DMS53 treated with DMSO at 0.1 percent for 48 hours (cell line): ENCODE measurements around the gene ZBTB46.
A peak's percentile ranks its signal among the peaks of the same experiment; 100 is the strongest.

Experiments
- DNase-seq: peaks from one replicate; lab custom pipeline; 2025; ENCODE audit not compliant: unreplicated experiment; lab: John Stamatoyannopoulos, UW

ZBTB46 gene

DNA sequence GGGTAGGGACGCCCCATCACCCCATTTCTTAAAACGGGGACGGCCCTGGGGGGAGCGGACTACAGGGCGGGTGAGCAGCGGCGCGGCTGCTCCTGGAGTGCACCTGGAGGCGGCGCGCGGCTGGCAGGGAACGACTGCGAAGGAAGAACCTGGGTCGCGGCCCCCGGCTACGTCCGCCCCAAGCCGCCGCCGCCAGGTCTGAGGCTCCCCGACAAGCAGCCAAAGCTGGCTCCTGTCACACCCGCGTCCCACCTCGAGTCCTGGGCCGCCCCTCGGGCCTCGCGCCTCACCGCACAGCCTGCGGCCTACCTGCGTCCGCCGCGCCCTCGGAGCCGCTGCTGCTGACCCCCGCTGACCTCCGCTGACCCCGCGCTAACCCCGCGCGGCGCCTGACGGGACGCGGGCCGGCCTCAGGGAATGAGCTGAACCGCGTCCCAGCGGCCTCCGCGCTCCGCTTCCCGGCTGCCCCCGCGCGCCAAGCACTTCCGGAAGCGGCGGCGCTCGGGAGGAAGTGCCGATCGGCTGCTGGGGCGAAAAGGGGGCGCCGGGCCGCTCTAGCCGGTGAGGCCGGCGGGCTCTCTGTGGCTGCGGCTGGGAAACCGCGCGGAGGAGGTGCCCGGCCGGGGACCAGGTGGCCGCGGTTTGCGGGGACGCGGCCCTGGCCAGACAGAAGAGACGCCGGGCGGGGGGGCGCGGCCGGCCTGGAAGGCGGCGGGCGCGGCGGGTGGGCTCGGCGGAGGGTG lies 123.3 kb downstream of the ZBTB46 start, which contains the start of the genes ARFRP1 and ZGPAT:
Gene ARFRP1 (minus strand): TSS at position 419 of the 743 bp plus-strand sequence. CDS start 885 bp downstream, outside the sequence.
Gene ZGPAT (plus strand): TSS at position 482 of the 743 bp plus-strand sequence. CDS start 542 bp downstream, outside the sequence.
- DNase-seq = peak; percentile 72

DNA sequence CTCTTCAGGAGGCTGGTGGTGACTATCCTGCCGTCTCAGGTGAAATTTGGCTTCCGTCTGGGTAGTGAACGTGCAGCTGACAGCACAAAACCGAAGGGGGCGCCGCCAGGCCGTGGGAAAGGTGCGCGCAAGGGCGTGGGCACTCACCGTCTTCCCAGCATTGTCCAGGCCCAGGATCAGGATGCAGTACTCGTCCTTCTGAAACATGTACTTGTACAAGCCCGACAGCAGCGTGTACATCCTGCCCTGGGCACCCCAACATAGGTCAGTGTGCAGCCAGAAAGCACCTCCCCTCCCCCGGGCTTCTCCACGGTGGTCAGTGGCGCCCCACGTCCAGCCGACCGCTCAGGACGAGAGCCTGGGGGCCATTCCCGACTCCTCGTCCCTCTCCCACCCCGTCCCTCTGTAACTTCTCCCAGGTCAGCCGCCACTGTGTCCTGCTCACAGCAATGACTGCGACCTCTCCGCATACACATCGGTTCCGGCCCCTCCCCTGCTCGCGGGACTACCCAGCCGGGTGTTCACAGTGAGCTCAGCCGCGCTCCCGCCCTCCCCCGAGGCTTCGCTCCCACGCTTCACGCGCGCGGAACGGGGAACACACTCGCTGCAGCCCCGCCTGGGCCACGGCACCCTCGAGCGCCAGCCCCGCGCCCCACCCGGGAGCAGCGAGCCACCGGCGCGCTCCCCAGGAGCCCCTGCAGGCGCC lies 124.1 kb downstream of the ZBTB46 start:
- no peak for DNase-seq

DNA sequence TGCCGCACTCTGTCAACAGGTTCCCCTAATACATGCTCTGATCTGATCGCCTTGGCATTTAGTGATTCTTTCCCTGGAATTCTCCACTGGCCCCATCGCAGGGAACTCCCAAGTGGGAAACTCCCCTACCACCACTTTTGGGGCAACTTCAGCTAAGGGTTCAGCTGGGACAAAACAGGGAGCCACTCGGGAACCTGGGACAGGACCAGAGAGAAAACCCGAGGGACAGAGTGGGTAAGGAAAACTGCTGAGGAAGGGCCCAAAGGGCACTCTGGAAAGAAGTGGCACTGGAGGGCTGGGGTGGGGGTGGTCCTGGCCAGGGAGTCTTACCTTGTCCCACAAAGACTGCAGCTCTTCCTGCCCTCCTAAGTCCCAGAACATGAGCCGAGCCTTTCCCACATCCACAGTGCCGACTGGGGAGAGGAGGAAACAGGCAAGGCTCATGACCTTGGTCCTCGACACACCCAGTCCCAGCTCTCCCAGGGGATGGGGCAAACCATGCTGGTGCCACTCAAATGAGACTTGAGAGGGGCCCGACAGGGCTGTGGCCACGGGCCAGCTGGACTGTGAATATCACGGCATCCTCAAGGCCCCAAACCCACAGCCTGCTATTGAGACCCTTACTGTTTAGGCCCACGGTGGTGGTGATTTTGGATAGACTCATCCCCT lies 124.9 kb downstream of the ZBTB46 start:
- no peak for DNase-seq

DNA sequence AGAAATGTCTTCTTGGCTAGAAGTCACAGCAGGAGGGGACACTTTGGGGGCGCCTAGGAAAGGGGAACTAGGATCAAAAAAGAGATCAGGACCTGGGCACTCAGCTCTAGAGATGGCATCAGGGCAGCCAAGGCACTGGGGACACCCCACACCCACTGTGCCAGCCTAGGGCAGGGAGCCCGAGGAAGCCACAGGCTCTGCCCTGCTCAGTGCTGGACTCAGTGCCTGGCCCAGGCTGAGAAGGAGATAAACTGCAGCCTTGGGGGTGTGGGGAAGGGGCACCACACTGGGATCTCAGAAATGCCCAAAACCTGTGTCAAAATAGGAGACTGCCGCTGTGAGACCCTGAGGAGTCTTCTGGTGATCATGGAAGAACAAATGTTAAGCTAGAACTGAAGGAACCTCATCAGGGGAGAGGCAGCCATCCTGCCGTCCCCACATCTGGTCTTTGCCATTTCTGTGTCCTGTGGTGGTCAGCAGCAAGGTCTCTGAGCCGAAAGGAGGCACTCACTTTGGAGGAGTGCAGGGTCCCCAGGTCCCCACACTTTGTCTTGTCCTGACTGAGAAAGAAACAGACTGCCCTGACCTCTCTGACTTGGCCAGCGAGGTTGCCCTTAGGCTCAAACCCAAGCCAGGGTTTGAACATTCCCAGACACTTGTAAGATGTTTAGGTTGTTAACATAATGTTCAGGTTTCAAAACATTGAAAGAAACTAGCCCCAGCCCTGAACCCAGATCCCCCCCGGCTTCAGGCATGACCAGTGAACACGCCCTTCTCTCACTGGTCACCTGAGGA lies 125.6 kb downstream of the ZBTB46 start:
- DNase-seq = no peak

DNA sequence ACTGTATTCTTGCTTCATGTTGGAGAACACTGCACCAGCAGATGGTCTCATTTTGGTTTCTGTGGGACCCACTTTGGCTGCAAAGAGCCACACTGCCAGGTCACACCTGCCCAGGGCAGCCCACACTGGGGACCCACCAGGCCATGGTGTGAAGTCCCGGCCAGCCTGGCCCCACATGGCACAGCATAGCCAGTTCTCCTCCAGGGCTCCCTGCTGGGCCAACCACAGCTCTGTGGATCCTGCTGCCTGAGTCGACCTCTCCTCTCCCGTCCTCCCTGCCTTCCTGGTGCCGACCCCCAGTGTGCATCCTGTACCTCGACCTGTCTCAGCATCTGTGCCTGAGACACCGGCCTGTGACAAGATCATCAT lies 126.3 kb downstream of the ZBTB46 start:
- DNase-seq = no peak

DNA sequence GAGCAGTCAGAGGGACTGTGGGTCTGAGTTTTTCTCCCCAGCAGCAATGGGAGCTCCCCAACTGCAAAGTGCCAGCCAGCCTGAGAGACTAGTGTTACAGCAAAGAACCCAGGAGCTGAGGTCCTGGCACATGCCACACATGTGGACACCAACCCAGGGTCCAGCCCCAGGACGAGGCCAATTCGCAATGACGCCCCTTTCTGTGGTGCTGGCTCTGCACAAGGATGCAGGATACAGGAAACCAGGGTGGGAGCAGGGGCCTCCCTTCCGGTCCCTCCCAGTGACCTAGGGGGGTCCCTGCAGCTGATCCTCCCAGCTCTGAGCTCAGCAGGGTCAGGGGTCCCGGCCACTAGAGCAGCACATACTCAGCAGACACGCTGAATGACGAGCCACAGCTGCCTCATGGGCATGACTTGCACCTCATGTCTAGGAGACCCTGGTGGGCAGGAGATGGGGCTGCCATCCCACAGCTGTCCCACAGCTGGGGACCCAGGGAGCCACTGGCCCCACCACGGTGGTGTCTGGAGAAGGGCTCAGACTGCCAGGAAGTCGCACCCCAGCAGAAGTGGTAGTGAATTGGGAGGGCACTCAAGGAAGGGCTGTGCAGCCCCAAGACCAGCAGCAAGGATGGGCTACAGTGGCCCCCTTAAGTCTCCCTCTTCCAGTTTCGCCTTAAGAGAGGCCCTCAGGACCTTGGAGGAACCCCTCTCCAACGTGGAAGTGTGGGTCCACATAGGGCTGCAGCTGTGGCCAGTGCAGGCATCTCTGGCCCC lies 126.9 kb downstream of the ZBTB46 start:
- no peak for DNase-seq

DNA sequence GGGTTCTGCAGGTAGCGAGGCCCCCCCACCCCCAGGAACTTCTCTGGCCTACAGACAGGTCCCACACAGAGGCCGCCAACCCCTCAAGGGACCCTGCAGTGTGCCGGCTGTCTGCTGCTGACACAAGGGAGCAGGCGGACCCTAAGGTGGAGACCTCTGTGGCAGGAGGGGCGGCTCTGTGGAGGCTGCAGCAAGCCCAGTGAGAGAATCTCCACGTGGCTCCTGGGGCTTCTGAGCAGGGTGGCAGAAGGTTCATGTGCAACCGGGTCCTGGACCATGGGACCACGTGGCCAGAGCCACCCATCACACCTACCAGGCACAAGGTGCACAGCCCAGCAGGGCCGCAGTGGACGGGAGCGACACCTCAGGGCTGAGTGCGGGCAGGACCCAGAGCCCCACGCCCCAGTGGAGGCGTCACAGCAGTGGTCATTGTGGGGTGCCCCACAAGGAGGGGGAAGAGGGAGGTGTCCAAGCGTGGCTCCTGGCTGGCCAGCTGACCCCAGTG lies 127.5 kb downstream of the ZBTB46 start:
- DNase-seq = no peak

DNA sequence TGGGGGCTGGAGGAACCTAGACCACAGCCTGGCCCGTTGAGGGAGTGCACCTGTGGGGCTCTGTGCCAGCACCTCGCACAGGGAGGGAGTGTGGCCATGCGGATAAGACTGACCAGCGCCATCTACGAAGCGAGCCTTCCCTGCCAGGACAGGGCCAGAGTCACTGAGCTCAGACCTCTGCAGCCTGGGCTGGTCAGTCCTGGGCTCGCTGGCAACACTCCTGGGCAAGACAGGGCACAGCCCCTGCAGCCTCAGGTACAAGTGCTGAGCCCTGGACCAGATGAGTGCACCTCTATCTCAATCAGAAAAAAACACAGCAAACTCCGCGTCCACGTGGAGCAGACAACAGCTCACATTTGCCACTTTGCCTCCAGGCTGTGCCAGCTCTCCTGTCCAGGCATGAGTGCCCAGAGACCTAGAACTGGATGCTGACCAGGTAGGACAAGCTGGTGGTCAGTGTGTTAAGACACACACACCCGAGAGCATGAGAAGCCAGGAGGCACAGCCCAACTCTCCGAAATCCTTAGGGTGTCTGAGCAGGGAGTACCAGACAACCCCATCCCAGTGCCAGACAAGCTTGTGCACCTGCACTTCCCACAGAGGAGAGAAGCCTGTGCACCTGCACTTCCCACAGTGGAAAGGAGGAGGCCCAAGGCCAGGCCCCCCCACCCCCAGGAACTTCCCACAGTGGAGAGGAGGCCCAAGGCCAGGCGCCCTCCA lies 128.2 kb downstream of the ZBTB46 start:
- DNase-seq = no peak

DNA sequence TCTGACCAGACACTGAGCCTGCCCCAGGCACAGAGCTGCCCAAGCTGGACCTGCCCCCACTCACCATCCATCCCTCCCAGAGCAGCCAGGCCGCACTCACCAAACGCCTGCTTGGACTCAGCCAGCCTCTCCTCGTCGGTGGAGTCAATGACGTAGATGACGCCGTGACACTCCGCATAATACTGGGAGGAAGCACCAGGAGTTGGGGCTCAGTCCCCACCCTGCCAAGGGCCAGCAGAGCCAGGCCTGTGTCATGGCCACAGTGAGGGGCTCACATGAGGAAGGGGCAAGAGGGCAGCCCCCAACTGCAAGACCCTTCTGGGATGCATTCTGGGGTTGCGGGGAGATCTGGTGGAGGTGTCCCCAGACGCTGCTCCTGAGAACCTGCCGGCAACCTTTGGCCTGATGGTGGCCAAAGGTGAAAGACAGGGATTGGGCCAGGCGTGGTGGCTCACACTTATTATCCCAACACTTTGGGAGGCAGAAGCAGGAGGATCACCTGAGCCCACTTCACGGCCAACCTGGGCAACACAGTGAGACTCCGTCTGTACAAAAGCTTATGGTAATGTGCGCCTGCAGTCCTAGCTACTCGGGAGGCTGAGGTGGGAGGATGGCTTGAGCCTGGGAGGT lies 128.9 kb downstream of the ZBTB46 start:
- DNase-seq = no peak

DNA sequence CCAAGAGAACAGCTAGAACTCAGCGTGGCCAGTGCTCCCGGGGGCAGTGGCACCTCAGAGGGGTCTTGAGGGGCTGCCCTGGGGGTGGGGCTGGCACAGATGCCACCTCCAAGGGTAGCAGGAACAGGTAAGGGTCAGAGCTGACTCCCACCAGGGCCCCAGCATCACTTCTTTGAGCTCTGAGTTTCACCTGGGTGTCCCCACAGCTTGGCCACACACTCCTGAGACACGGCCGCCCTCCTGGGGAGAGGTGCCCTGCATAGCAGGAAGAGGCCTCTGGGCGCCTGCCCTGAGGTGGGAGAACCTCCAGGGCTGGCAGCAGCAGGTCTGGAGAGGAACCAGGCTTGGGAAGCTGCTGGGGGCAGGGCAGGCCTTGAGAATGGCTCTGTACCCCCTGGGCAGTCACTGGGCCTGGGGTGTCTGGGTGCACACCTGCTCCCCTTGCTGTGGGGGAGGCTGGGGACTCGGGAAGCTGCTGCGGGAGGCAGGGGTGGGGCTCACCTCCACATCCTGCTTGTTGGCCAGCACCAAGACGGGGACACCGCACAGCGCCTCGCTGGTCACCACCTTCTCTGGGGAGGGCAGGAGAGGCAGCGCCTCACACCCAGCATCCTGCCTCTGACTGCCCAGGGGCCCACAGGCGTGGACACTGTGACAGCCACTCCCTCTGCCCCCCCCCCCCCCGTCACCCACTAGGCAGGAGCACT lies 129.6 kb downstream of the ZBTB46 start:
- DNase-seq = no peak

DNA sequence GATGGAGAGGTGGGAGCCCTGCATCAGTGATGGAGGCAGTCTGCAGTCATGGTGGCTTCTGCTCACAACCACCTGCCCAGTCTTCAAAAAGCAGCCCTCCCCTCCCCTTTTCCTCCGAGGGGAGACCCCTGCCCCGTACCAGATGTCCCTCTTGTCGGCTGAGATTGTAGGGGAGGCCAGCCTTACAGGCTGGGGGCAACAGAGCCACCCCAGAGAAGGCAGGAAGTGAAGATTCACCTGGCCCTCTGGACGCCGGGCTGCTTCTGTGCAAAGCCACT lies 130.1 kb downstream of the ZBTB46 start:
- no peak for DNase-seq

DNA sequence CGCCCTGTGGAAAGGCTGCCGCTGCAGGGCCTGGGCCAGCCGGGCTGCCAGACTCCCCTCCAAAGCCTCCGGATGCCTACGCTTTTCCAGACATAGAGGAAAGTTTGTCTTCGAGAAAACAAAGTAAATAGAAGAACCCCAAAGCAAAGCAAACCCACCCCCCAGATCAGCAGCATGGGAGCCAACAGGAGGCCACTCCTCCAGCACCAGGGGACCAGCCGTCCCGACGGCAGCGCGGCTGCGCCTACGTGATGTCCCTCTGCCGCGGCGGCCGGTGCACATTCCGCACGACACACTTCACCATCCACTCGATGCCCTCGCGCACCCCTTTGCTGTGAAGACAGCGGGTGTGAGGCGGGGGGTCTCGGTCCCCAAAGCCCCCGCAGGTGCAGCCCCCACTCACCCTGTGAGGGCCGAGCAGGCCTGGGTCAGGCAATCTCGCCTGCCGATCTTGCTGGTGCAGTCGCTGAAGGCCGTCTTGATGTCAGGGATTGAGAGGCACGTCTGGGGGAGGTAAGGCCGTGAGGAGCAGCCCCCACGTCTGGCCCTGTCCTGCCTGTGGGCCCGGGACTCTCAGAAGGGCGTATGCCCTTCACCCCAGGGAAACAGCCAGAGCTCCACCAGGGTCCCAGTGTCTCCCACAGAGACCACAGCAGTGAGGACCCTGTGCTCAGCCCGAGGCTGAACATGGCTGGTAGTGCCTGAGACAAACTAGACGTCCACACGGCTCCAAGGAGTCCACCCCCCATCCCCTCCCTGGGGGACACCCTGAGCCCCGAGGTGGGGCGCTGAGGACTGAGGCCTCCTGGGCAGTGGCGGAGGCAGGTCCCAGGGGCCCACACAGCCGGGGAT lies 130.6 kb downstream of the ZBTB46 start:
- no peak for DNase-seq

DNA sequence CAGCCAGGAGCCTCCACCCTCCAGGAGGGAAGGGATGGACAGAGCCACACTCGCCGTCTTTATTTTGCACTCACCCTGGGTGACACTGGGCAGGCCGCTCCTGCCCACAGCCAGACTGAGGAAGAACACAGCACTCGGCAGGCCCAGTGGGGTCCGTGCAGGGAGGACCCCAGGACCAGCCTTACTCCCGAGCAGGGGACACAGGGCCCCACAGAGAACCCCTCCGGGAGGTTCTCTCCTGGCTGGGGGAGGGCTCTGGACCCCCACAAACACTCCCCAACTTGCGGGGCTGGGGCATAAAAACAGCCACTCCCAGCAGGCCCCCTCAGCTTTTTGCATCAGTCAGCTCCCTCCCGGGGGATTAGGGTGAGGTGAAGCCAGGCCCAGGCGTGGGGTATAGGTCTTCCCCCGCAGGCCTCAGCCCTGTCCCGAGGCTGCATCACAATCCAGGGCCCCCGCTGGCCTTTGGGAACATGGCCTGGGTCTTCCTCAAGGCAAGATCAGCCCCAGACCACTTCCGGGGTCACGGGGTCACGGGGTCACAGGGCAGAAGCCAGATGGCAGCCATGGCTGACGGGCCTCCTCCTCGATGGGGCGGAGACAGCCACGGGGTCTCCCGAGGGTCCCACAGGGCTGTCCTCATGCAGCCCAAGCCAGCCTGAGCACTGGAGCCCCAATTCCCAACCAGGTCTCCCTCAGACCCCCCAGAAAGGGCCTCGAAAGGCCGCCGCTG lies 131.4 kb downstream of the ZBTB46 start:
- no peak for DNase-seq

DNA sequence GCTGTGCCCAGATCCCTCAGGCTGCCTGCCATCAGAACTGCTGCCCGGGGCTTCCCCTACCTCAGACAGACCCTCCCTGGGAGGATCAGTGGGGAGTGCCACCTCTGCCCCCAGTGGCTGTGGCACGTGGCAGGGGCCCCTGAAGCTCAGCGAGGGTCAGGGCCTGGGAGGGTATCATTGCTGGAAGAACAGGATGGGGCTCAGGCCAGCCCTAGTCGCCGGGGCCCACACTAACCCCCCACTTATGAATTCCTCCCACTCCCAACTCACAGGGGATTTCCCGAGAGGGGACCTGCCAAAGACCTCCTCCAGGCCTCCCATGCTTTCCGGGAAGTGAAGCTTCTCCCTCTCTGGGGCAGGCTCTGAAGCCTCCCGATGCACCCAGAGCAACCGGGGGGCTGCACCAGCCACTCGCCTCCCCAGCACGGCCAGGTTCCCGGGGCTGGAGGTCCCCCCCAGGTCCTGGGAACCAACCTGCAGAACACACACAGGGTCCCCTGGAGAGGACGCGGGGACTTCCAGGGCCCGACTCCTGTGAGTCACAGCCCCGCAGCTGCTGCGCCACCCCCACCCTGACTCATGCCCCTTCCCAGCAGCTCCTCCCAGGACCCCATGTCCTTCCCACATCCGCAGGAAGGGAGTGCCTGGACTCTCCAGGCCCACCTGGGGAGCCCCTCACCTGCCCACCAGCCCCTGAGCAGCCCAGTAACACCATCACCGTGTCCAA lies 132.2 kb downstream of the ZBTB46 start:
- no peak for DNase-seq

DNA sequence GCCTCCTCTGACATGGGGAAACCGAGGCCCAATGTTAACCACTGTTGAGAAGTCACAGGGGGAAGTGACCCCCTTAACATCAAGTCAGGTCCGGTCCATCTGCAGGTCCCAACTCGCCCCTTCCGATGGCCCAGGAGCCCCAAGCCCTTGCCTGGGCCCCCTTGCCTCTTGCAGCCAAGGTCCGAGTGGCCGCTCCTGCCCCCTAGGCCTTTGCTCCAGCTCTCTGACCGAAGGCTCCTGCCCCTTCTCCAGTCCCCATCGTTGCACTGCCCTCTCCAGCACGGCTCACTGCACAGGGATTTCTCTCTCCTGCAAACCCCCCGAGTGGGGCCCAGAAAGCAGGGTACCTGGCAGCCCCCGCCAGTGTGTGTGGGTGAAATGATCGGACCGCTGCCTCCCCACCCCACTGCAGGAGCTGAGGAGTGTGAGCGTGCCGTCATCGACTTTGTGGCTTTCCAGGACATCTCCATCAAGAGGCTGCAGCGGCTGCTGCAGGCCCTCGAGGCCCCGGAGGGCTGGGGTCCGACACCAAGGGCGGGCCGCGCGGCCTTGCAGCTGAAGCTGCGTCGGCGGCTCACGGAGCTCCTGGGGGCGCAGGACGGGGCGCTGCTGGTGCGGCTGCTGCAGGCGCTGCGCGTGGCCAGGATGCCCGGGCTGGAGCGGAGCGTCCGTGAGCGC lies 133.1 kb downstream of the ZBTB46 start:
- no peak for DNase-seq

DNA sequence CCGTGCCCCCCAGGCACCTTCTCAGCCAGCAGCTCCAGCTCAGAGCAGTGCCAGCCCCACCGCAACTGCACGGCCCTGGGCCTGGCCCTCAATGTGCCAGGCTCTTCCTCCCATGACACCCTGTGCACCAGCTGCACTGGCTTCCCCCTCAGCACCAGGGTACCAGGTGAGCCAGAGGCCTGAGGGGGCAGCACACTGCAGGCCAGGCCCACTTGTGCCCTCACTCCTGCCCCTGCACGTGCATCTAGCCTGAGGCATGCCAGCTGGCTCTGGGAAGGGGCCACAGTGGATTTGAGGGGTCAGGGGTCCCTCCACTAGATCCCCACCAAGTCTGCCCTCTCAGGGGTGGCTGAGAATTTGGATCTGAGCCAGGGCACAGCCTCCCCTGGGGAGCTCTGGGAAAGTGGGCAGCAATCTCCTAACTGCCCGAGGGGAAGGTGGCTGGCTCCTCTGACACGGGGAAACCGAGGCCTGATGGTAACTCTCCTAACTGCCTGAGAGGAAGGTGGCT lies 133.7 kb downstream of the ZBTB46 start:
- DNase-seq = no peak
